Measurements from ENCODE around the gene AK1. TPM values are rescaled to one million over a fixed set of nuclear protein-coding genes. Genes with fewer than 3 reads are reported as not detected.

AK1 gene
- total RNA-seq, 1 donor from 2014 or later: 25.7 TPM

GRCh38 chr9:127910613-127911205 lies 33.2 kb upstream of the AK1 start:
- FAIRE-seq (no peak), DNase-seq (ENCODE audit: low spot score in 2 of 2) (no peak)

- DNase-seq (ENCODE audit: low spot score in 2 of 2) (no peak), FAIRE-seq (no peak)
Measured at GRCh38 chr9:127909839-127910273, 32.4 kb upstream of the AK1 start.

GRCh38 chr9:127908660-127908926 lies 31.1 kb upstream of the AK1 start:
- FAIRE-seq (no peak), DNase-seq (ENCODE audit: low spot score in 2 of 2) (no peak)

- FAIRE-seq: no peak
Measured at GRCh38 chr9:127907867-127908659, 30.6 kb upstream of the AK1 start.

GRCh38 chr9:127905788-127906191 lies 28.3 kb upstream of the AK1 start:
- FAIRE-seq (no peak), DNase-seq (ENCODE audit: low spot score in 2 of 2) (no peak)

More at GRCh38 chr9:127907867-127908659, 30.6 kb upstream of the AK1 start:
- no peak for DNase-seq (ENCODE audit: low spot score in 2 of 2)

- FAIRE-seq (no peak), DNase-seq (ENCODE audit: low spot score in 2 of 2) (no peak)
Measured at GRCh38 chr9:127905004-127905728, 27.7 kb upstream of the AK1 start.

GRCh38 chr9:127904561-127905003 lies 27.1 kb upstream of the AK1 start:
- FAIRE-seq (no peak), DNase-seq (ENCODE audit: low spot score in 2 of 2) (no peak)

- no peak for FAIRE-seq
Measured at GRCh38 chr9:127903557-127904475, 26.3 kb upstream of the AK1 start.

GRCh38 chr9:127899128-127899943 lies 21.9 kb upstream of the AK1 start, which contains the start of gene ST6GALNAC6:
ST6GALNAC6 (minus strand) TSS chr9:127899603; CDS start chr9:127897981, 1,622 bp downstream.
- no peak for FAIRE-seq

More at GRCh38 chr9:127903557-127904475, 26.3 kb upstream of the AK1 start:
- no peak for DNase-seq (ENCODE audit: low spot score in 2 of 2)

GRCh38 chr9:127898433-127899127 lies 21.1 kb upstream of the AK1 start:
- no peak for FAIRE-seq

More at GRCh38 chr9:127899128-127899943, 21.9 kb upstream of the AK1 start, which contains the start of gene ST6GALNAC6:
- DNase-seq (ENCODE audit: low spot score in 2 of 2): peak; percentile 91 to 92

GRCh38 chr9:127897193-127897692 lies 19.8 kb upstream of the AK1 start:
- DNase-seq (ENCODE audit: low spot score in 2 of 2): peak; percentile 82 to 87
- no peak for FAIRE-seq

More at GRCh38 chr9:127898433-127899127, 21.1 kb upstream of the AK1 start:
- peak in 1 of 2 donors; percentile 55 for DNase-seq (ENCODE audit: low spot score in 2 of 2)

GRCh38 chr9:127896395-127897192 lies 19.1 kb upstream of the AK1 start:
- no peak for FAIRE-seq

GRCh38 chr9:127895811-127896210 lies 18.3 kb upstream of the AK1 start:
- DNase-seq (ENCODE audit: low spot score in 2 of 2): no peak
- FAIRE-seq: no peak

More at GRCh38 chr9:127896395-127897192, 19.1 kb upstream of the AK1 start:
- DNase-seq (ENCODE audit: low spot score in 2 of 2): no peak

GRCh38 chr9:127893392-127893791 lies 15.9 kb upstream of the AK1 start:
- DNase-seq (ENCODE audit: low spot score in 2 of 2) (no peak), FAIRE-seq (no peak)

GRCh38 chr9:127892831-127893230 lies 15.4 kb upstream of the AK1 start:
- FAIRE-seq (no peak), DNase-seq (ENCODE audit: low spot score in 2 of 2) (no peak)

- no peak for FAIRE-seq
- no peak for DNase-seq (ENCODE audit: low spot score in 2 of 2)
Measured at GRCh38 chr9:127890053-127890452, 12.6 kb upstream of the AK1 start.

GRCh38 chr9:127887792-127888191 lies 10.3 kb upstream of the AK1 start:
- FAIRE-seq (no peak), DNase-seq (ENCODE audit: low spot score in 2 of 2) (no peak)
